Prostate gland (tissue), 2 donors: Measurements from ENCODE around the gene C11orf21.

Experiments used
- POLR2A ChIP-seq: fragments of 450-650 bp; IDR thresholded peaks from one replicate; pipeline ENCODE4 v1.6.1; 2016; ENCODE audit warnings: antibody characterized with exemption, mild to moderate bottlenecking
- POLR2AphosphoS5 ChIP-seq: sonication (generic); formaldehyde crosslinking; IDR thresholded peaks from one replicate; pipeline ENCODE4 v1.6.1; 2017; ENCODE audit warnings: antibody characterized with exemption
- TF ChIP-seq, protein P1 (sequence below), 4 experiments: fragments of 200-600 bp in 2 of 4; fragments of 450-650 bp in 2 of 4; sonication (generic) in 2 of 4; IDR thresholded peaks; 1 replicate in 3 of 4; 2 replicates in 1 of 4; pipeline ENCODE4 v1.5.1; 2016 to 2019; ENCODE audit warnings: antibody characterized with exemption in 4 of 4, mild to moderate bottlenecking in 2 of 4, moderate library complexity in 2 of 4

DNA sequence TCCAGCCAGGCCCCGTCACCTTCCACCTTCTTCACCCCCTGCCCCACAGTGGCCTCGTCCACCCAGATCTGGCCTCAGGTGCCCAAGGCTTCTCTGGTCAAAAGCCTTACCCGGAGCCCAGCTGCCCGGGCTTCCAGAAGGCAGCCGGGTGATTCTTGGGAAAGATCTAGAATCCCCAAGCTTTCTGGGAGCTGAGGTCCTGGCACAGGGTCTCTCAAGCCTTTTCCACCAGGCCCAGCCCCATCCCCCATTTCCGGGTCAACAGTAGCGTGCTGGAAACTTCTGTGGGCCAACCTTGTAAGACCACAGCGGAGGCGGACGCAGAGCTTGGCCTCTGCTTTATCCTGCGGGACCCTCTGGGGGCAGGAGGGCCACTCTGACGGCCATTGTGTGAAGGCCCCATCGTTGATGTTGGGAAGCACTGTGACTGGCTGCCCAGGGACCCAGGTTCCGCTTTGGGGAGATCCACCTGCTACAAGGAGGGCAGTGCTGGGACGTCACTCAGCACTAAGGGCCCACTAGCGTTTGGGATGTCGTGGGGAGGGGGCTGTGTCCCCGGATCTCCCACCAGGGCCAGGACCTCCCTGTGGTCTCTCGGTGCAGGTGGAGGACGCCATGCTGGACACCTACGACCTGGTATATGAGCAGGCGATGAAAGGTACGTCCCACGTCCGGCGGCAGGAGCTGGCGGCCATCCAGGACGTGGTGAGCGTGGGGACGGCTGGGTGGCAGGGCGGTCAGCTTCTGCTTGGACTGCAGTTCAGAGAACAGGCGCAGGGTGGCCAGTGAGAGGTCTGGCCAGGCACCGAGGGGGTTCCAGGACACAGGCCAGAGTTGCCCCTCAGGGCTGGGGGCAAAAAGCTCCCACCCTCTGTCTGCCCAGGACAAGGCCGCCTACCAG is 11.6 kb upstream of the C11orf21 start:
- no peak for TF ChIP-seq POLR2AphosphoS5
- no peak for TF ChIP-seq POLR2A
- TF ChIP-seq, protein P1, sequence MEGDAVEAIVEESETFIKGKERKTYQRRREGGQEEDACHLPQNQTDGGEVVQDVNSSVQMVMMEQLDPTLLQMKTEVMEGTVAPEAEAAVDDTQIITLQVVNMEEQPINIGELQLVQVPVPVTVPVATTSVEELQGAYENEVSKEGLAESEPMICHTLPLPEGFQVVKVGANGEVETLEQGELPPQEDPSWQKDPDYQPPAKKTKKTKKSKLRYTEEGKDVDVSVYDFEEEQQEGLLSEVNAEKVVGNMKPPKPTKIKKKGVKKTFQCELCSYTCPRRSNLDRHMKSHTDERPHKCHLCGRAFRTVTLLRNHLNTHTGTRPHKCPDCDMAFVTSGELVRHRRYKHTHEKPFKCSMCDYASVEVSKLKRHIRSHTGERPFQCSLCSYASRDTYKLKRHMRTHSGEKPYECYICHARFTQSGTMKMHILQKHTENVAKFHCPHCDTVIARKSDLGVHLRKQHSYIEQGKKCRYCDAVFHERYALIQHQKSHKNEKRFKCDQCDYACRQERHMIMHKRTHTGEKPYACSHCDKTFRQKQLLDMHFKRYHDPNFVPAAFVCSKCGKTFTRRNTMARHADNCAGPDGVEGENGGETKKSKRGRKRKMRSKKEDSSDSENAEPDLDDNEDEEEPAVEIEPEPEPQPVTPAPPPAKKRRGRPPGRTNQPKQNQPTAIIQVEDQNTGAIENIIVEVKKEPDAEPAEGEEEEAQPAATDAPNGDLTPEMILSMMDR (IDR thresholded peaks at IDR 0.05): no peak
